ENCODE measurements around the gene MOCOS.

MOCOS gene

DNA sequence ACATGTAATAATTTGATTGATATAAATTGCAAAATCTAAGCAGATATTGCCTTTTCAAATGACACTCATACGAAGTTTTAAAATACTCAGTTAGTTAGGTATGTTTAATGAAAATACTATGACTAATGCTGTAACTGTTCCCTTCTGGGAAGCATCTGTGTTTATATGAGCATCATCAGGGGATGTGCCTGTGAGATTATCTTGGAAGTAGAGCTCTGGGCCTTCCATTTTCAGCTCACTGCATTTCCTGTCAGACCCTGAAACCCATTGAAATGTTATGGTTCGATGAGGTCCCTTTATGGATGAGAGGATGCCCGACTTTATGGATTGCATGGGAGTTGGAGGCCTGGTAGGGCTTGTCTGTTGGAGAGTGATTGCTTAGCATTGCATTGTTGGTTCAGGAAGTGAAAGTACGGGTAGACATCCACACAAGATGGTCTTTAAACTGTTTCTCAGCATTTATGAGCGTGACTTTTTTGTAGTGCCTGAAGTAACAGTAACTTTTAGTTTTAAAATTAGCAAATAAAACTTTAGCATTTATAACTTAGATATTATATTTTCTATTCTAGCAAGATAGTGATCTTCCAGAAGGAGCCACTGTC, 28.9 kb upstream of the MOCOS start:
- TF ChIP-seq TAF1 (IDR thresholded peaks at IDR 0.05; ENCODE audit: low read depth) (no peak), TCF12 (IDR thresholded peaks at IDR 0.05; ENCODE audit: low read depth) (no peak), FOXM1 (IDR thresholded peaks at IDR 0.05; ENCODE audit: borderline replicate concordance, low read depth) (no peak), EP300 (IDR thresholded peaks at IDR 0.05; ENCODE audit: borderline replicate concordance) (no peak), NFIC (IDR thresholded peaks at IDR 0.05) (no peak), MAX (IDR thresholded peaks at IDR 0.05) (no peak), REST (IDR thresholded peaks at IDR 0.05; ENCODE audit: low read depth) (no peak), ZBTB7A (IDR thresholded peaks at IDR 0.05; ENCODE audit: low read depth) (no peak), YY1 (IDR thresholded peaks at IDR 0.05; ENCODE audit: low read depth) (no peak), CREB1 (IDR thresholded peaks at IDR 0.05; ENCODE audit: low read depth) (no peak), EGR1 (IDR thresholded peaks at IDR 0.05) (no peak), USF1 (IDR thresholded peaks at IDR 0.05) (no peak), TEAD4 (IDR thresholded peaks at IDR 0.05) (no peak), CEBPB (IDR thresholded peaks at IDR 0.05) (no peak), RAD21 (IDR thresholded peaks at IDR 0.05; ENCODE audit: low read depth) (no peak)

DNA sequence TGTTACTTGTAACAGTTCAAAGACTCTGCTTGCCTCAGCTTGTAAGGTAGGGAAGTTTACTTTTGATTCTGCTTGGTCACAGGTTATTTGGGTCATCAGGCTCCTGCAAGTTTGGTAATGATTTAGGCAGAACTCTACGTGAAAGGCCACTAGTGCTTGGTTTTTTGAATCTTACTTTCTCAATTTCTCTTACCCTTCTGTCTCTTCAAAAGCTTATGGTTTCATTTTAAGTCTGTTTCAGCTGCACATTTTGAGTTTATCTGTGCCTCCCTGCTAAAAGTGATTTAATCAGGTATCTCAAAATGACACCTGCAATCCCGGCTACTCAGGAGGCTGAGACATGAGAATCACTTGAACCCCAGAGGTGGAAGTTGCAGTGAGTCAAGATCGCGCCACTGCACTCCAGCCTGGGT, 26.3 kb upstream of the MOCOS start:
- TF ChIP-seq NFIC (IDR thresholded peaks at IDR 0.05) (no peak), TEAD4 (IDR thresholded peaks at IDR 0.05) (no peak), RAD21 (IDR thresholded peaks at IDR 0.05; ENCODE audit: low read depth) (no peak), YY1 (IDR thresholded peaks at IDR 0.05; ENCODE audit: low read depth) (no peak), EGR1 (IDR thresholded peaks at IDR 0.05) (no peak), REST (IDR thresholded peaks at IDR 0.05; ENCODE audit: low read depth) (no peak), CEBPB (IDR thresholded peaks at IDR 0.05) (no peak)

- TF ChIP-seq TEAD4 (IDR thresholded peaks at IDR 0.05) (no peak), FOXM1 (IDR thresholded peaks at IDR 0.05; ENCODE audit: borderline replicate concordance, low read depth) (no peak), USF1 (IDR thresholded peaks at IDR 0.05) (no peak), CREB1 (IDR thresholded peaks at IDR 0.05; ENCODE audit: low read depth) (no peak), REST (IDR thresholded peaks at IDR 0.05; ENCODE audit: low read depth) (no peak), NFIC (IDR thresholded peaks at IDR 0.05) (no peak), ZBTB7A (IDR thresholded peaks at IDR 0.05; ENCODE audit: low read depth) (no peak), TAF1 (IDR thresholded peaks at IDR 0.05; ENCODE audit: low read depth) (no peak), EGR1 (IDR thresholded peaks at IDR 0.05) (no peak), EP300 (IDR thresholded peaks at IDR 0.05; ENCODE audit: borderline replicate concordance) (no peak), RAD21 (IDR thresholded peaks at IDR 0.05; ENCODE audit: low read depth) (no peak), TCF12 (IDR thresholded peaks at IDR 0.05; ENCODE audit: low read depth) (no peak), MAX (IDR thresholded peaks at IDR 0.05) (no peak), CEBPB (IDR thresholded peaks at IDR 0.05) (no peak), YY1 (IDR thresholded peaks at IDR 0.05; ENCODE audit: low read depth) (no peak)
Observed at GRCh38 chr18:36162981-36163380, 24.3 kb upstream of the MOCOS start.

DNA sequence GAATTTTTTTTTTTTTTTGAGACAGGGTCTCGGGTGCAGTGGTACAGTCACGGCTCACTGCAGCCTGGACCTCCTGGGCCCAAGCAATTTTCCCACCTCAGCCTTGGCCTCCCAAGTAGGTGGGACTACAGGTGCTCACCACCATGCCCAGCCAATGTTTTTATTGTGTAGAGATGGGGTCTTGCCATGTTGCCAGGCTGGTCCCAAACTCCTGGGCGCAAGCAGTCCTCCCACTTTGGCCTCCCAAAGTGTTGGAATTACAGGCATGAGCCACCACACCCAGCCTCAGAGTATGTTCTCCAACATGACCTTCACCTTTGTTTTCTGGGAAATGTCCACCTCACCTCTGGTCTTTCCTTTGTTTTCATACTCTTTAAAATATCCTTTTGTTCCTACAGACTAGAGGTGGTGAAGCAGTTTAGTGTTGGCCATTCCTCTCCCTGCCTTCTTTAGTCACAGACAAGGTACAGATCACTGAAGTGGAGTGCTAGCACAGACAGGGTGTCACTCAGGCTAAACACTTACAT, 19.5 kb upstream of the MOCOS start:
- TF ChIP-seq EGR1 (IDR thresholded peaks at IDR 0.05): no peak
- TF ChIP-seq FOXM1 (IDR thresholded peaks at IDR 0.05; ENCODE audit: borderline replicate concordance, low read depth): no peak
- no peak for TF ChIP-seq TCF12 (IDR thresholded peaks at IDR 0.05; ENCODE audit: low read depth)
- no peak for TF ChIP-seq CEBPB (IDR thresholded peaks at IDR 0.05)
- TF ChIP-seq TAF1 (IDR thresholded peaks at IDR 0.05; ENCODE audit: low read depth): no peak
- TF ChIP-seq REST (IDR thresholded peaks at IDR 0.05; ENCODE audit: low read depth): no peak
- no peak for TF ChIP-seq NFIC (IDR thresholded peaks at IDR 0.05)
- TF ChIP-seq MAX (IDR thresholded peaks at IDR 0.05): no peak
- TF ChIP-seq RAD21 (IDR thresholded peaks at IDR 0.05; ENCODE audit: low read depth): no peak
- TF ChIP-seq USF1 (IDR thresholded peaks at IDR 0.05): no peak
- TF ChIP-seq TEAD4 (IDR thresholded peaks at IDR 0.05): no peak
- no peak for TF ChIP-seq YY1 (IDR thresholded peaks at IDR 0.05; ENCODE audit: low read depth)
- no peak for TF ChIP-seq EP300 (IDR thresholded peaks at IDR 0.05; ENCODE audit: borderline replicate concordance)
